CD1c-positive myeloid dendritic cell (primary cell): Measurements from ENCODE around the gene TSEN34.

Source experiments
- DNase-seq: peaks from one replicate; pipeline ENCODE4 v3.0.0-alpha.2; 2016; ENCODE audit errors: extremely low spot score

TSEN34 gene

GRCh38 chr19:54191011-54191810, at the start of gene TSEN34:
TSEN34 (plus strand) TSS chr19:54191308; CDS start chr19:54191365, 57 bp downstream.
- DNase-seq: peak; percentile 93

DNA sequence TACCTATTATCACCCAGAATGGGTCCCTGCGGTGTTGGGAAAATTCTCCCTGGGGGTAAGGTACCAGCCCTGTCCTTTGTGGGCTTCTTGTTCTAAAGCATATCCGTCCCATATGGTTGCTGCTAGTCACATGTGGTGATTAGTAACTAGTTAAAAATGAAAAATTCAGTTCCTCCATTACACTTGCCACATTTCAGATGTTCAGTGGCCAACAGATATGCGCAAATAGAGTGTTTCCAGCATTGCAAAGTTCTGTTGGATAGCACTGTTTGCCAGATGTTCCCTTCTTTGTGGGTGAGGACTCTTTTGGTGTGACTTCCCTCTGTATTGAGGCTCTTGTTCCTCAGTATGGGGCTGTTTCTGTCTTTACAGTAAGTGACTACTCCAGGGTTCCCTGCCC, 49.8 kb upstream of the TSEN34 start:
- no peak for DNase-seq

DNA sequence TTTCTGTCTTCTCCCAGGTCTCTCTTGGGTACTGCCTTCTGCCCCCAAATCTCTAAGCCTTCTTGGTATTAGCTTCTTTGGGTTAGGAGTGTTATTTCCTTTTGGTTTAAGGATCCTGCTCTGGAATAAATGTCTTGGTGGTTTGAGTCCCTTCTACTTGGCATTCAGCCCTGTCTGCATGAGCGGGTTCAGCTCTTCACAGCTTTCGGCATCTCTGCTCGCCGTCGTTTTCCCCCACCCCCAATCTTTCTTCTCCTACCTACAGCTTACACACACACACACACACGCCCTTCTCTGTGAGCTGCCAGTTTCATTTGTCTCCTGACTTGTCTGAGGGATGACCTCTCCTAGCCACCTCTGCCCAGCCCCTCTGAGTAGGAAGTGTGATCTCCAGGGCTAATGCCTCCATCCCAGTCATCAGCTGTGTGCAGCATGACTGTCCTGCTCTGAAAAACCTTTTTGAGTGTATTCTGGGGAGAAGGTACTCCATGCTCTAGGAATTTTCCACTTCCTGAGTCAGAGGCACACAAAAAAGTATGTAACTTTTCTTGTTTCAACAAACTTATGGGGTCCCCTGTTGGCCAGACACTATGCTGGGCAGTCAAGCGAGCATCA, 48.8 kb upstream of the TSEN34 start:
- DNase-seq: no peak

DNA sequence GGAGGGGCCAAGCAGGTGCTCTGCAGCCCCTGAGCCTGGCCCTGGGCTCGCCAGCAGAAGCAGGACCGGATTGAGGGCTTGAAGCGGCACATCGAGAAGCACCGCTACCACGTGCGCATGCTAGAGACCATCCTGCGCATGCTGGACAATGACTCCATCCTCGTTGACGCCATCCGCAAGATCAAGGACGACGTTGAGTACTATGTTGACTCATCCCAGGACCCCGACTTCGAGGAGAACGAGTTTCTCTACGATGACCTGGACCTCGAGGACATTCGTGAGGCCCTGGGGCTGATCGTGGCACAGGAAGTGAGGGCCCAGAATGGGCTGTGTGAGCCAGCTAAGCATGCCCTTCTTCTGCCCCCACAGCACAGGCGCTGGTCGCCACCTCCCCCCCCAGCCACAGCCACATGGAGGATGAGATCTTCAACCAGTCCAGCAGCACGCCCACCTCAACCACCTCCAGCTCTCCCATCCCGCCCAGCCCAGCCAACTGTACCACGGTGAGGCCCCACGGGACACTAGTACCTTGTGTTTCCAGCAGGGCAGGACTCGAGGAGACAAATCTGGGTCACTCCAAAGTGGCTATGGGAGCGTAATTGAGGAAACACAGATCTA, 45.5 kb upstream of the TSEN34 start:
- DNase-seq: no peak

DNA sequence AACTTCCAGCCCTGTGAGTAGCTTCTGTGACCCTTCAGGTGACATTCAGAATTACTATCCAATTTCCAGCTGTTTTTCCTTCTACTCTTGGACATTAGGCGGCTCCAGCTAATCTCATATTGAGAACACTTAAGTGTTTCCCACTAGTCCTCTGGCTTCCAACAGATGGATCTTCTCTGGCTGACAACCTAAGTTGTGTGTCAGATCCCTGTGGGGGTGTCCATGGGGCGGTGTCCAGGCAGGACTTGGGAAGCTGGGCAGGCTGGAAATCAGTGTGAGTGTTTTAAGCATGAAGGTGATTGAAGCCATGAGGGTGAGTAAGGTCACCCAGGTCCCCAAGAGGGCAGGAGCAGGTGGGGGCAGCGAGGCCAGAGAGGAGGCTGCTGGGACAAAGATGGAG, 43.4 kb upstream of the TSEN34 start:
- no peak for DNase-seq

DNA sequence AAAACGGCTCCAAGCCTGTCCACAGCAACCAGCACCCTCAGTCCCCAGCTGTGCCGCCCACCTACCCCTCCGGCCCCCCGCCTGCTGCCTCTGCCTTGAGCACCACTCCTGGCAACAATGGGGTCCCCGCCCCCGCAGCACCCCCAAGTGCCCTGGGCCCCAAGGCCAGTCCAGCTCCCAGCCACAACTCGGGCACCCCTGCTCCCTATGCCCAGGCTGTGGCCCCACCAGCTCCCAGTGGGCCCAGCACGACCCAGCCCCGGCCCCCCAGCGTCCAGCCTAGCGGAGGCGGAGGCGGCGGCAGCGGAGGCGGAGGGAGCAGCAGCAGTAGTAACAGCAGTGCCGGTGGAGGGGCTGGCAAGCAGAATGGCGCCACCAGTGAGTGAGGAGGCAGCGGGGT, 43.0 kb upstream of the TSEN34 start:
- DNase-seq: no peak

- no peak for DNase-seq
These were observed 41.9 kb upstream of the TSEN34 start for GRCh38 chr19:54149021-54149812.

DNA sequence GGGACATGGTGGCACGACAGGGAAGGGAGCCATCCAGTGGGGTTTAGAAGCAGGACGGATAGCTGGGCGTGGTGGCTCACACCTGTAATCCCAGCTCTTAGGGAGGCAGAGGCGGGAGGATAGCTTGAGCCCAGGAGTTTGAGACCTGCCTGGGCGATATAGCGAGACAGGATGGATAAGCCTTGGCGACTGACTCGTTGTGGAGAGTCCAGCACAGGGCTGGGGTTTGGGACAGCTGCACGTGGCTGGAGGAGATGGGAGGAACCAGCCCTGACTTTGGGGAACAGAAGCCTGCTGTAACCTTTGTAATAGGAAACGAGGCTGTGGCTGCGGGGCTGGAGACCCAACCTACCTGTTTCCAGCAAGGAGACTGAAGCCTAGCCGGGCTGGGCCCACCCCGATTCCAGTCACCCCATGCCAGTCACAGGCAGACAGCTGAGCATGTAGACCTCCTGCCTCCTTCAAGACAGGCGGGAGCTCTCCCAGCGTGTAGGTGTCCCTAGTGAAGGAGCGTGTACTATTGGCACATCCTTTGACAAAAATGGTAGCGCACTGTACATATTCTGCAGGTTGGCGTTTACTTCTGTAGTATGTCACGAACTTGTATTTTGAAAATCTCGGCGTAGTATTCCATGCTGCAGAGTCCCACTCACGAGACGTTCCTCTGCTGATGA, 39.6 kb upstream of the TSEN34 start:
- DNase-seq: no peak

DNA sequence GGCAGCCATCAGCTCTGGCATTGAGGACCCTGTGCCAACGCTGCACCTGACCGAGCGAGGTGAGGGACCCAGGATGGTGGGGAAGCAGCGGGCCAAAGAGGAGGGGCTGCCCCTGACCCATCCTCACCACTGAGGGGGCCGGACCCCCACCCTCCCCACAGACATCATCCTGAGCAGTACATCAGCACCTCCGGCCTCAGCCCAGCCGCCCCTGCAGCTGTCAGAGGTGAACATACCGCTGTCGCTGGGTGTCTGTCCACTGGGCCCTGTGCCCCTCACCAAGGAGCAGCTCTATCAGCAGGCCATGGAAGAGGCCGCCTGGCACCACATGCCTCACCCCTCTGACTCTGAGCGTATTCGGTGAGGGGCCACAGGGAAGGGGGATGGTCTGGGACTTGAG, 38.8 kb upstream of the TSEN34 start:
- DNase-seq: no peak

- no peak for DNase-seq
These were observed 38.1 kb upstream of the TSEN34 start for GRCh38 chr19:54152878-54153524.

DNA sequence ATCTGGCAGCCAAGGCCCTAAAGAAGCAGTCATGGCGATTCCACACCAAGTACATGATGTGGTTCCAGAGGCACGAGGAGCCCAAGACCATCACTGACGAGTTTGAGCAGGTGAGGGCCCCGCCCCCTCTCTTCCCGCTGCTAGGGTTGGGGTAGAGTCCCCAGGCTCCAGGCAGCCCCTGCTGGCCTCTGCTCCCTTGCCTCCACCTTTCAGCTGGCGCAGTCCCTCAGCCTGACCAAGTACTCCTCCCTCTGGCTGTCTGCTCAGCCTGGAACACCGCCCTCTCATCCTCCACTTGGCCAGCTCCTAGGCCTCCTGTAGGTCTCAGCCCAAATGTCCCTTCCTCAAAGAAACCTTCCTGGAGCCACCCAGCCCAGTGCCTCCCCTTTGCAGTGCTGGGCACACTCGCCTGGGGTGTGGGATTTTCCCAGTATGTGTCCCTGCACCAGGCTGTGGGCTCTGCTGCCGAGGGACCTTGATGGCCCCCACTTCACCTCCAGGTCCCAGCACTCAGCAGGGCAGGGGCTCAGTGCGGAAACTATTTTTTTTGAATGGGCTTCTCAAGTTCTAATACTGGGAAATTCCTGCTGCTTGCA, 37.3 kb upstream of the TSEN34 start:
- DNase-seq: no peak

GRCh38 chr19:54154603-54155345, 36.3 kb upstream of the TSEN34 start:
- peak; percentile 28 for DNase-seq

- DNase-seq: no peak
These were observed 35.4 kb upstream of the TSEN34 start for GRCh38 chr19:54155694-54156093.

- DNase-seq: no peak
These were observed 34.6 kb upstream of the TSEN34 start for GRCh38 chr19:54156490-54156889.

- no peak for DNase-seq
These were observed 34.2 kb upstream of the TSEN34 start for GRCh38 chr19:54156953-54157352.

DNA sequence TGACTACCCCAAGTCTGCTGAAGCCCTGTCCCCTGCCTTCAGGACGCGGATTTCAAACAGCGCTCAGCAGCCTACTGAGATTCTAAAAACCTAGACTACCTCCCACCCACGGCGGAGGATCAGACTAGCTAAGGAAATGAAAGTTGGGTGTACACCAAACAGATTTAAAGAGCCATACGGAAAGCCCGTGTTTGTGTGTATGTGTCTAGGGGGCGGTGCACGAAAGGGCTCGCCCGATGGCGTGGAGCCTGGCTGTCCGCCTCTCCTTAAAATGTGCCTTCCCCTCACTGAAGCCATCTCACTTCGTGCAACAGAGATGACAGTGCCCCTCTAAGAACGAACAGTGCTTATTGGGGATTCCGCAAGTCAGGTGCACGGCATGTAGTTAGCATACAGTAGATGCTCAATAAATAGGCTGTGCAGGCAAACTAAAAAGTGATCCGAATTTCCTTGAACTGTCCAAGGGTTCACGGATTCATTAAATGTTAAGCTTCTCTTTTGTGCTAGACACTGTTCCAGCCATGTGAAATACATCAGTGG, 32.2 kb upstream of the TSEN34 start:
- DNase-seq: peak; percentile 77

DNA sequence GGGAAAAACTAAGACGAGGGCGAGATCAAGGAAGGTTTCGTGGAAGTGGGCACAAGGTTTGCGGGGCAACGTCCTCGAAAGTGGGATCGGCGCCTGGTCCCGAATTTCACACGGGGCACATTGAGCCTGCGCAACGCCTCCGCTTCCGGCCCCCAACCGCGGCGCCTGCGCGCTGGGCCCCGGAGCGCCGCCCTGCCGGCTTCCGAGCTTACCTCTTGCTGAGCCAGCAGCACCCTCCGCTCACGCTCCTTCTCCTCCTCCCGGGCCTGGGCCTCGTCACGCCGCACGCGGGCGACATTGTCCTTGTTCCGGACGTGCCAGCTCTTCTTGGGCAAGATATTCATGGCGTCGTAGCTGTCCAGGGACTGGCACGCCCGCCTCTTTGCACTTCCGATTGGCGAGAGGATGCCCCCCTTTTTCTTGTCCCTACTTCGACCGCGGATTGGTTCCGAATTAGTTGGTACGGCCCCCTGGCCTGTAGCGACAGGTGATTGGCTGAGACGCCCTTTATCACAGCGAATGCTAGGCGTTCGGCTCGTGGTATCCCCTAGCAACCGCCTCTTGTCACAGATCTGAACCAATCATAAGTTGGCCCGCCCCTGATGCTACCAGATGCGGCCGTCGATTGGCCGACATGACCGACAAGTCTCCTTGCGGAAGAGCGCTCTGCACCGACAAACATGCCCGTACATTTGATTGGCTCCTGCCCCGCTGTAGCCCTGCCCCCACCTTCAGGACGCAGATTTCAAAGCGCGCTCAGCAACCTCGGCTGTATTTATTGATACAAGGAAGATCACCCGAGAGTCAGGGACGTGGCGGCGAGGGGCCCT, 31.5 kb upstream of the TSEN34 start, which contains the start of gene LENG1:
TSS of gene LENG1 (minus strand) at position 370 of the 830 bp plus-strand sequence. CDS start at position 344, 26 bp downstream.
- DNase-seq: peak; percentile 100

DNA sequence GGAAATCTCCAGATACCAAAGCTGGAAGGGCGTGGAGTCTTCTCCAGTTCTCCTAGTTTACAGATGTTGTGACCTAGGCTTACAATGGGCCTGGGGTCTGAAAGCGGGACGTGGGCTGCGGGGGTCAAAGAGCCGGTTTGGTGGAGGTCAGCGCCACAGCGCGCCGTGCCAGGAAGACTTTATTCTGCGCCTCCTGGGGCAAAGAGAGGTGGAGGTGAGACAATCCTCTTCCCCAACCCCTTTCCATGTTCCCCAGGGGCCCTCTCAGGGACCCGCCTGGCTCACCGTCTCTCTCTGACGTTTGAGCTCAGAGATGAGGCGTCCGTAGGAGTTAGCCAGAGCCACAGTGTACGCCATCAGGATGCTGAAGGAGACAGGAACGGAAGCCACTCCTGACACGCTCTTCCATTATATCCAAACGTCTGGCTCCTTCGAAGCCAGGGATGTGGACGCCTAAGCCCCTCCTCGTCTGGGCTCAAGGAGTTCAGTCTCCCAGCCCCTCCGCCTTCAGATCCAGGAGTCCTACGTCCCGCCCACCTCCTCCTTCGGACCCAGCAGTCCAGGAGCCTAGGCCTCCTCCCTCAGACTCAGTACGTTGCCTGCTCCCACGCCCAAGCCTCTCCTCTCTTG, 30.8 kb upstream of the TSEN34 start:
- DNase-seq: peak; percentile 16
